ENCODE results near the gene ARL5B. TPM values are rescaled to one million over a fixed set of nuclear protein-coding genes. Genes with fewer than 3 reads are reported as not detected.

ARL5B gene
- polyA plus RNA-seq, 2 of the 4 experiments (the other 2 are of a cell fraction), result 8.8 to 24.5 TPM

GRCh38 chr10:18659819-18660535, 746 bp downstream of the ARL5B start:
- H3K4me3 ChIP-seq, result peak overlapping the region; percentile 98
- ChIA-PET CTCF (interaction anchor here (0.6 kb wide), 1 partner anchor 8 kb away, joined by 3 read pairs; no protein-coding TSS in a partner anchor), POLR2A (interaction anchor here (1.4 kb wide), 1 partner anchor 1016 kb away, joined by 3 read pairs; the partner anchor contains the start of gene STAM)
- no peak for FAIRE-seq
- H3K4me2 ChIP-seq, result peak overlapping the region; percentile 91
- no peaks in the 10 kb centered on the region for H3K9me3 ChIP-seq
- peaks cover 28% of the 10 kb centered on the region for H3K4me1 ChIP-seq
- ATAC-seq, result peak; percentile 16 to 47
- WGBS (ENCODE audit: missing lambda C conversion rate), result 2% methylated on average over 23 of the region's 23 CpGs
- peak in 1 of 2 experiments; percentile 38 for DNase-seq (ENCODE audit: low read depth in 1 of 2, low spot score in 1 of 2)
- peak overlapping the region; percentile 95 to 96 for H3K27ac ChIP-seq
- TF ChIP-seq KDM5A (IDR thresholded peaks at IDR 0.05) (peak; percentile 41; the same call in 1 of the 2 replicates), ZSCAN20 (CRISPR knock-in tag; IDR thresholded peaks at IDR 0.05) (no peak), PHF8 (IDR thresholded peaks at IDR 0.05; ENCODE audit: borderline replicate concordance, low read depth) (peak; percentile 31; the same call in 1 of the 2 replicates)

GRCh38 chr10:18660816-18661431, 1.7 kb downstream of the ARL5B start:
- ATAC-seq (no peak), DNase-seq (ENCODE audit: low read depth in 1 of 2, low spot score in 1 of 2) (no peak), FAIRE-seq (no peak)
- ChIA-PET CTCF (no interaction called here), POLR2A (no interaction called here)
- peak overlapping the region; percentile 98 for H3K4me3 ChIP-seq
- peaks cover 38% of the 10 kb centered on the region for H3K4me1 ChIP-seq
- WGBS (ENCODE audit: missing lambda C conversion rate), result 88% methylated on average over 19 of the region's 19 CpGs
- no peaks in the 10 kb centered on the region for H3K9me3 ChIP-seq
- peak overlapping the region; percentile 91 for H3K4me2 ChIP-seq
- TF ChIP-seq ESRRA (IDR thresholded peaks at IDR 0.05; ENCODE audit: borderline replicate concordance, low read length), result no peak
- TF ChIP-seq GATA3 (IDR thresholded peaks at IDR 0.05; ENCODE audit: borderline replicate concordance), result no peak
- no peak for TF ChIP-seq BHLHE40 (IDR thresholded peaks at IDR 0.05; ENCODE audit: low read depth, low read length)
- no peak for TF ChIP-seq CTCF (IDR thresholded peaks at IDR 0.05)
- TF ChIP-seq PBX3 (IDR thresholded peaks at IDR 0.05), result no peak
- no peak for TF ChIP-seq RARB (CRISPR knock-in tag; IDR thresholded peaks at IDR 0.05)
- TF ChIP-seq USF2 (IDR thresholded peaks at IDR 0.05), result no peak
- H3K27ac ChIP-seq, result peak overlapping the region in 1 of 2 experiments; percentile 39; a peak in 1 of 6 replicates

GRCh38 chr10:18664841-18665478, 5.7 kb downstream of the ARL5B start:
- Histone ChIP-seq H3K4me2 (peak overlapping the region; percentile 58), H3K4me3 (no peak overlapping the region), H3K4me1 (peaks cover 51% of the 10 kb centered on the region), H3K27ac (peak overlapping the region in 1 of 2 experiments; percentile 28; a peak in 2 of 6 replicates), H3K9me3 (no peaks in the 10 kb centered on the region)
- TF ChIP-seq GATA3 (IDR thresholded peaks at IDR 0.05; ENCODE audit: borderline replicate concordance), result no peak
- no peak for TF ChIP-seq CEBPB (IDR thresholded peaks at IDR 0.05)
- no peak for TF ChIP-seq HDAC2 (IDR thresholded peaks at IDR 0.05)
- no peak for TF ChIP-seq CHD2 (IDR thresholded peaks at IDR 0.05; ENCODE audit: low read length, partially characterized antibody)
- no peak for TF ChIP-seq RFX5 (IDR thresholded peaks at IDR 0.05)
- TF ChIP-seq POLR2AphosphoS2 (conservative IDR thresholded peaks at IDR 0.05; ENCODE audit: low read length), result no peak
- TF ChIP-seq RCOR1 (IDR thresholded peaks at IDR 0.05; ENCODE audit: low read depth, low read length), result no peak
- POLR2A ChIA-PET, result no interaction called here
- FAIRE-seq (no peak), ATAC-seq (peak in 1 of 2 experiments; percentile 59; a peak in 3 of 6 replicates), DNase-seq (ENCODE audit: low read depth in 1 of 2, low spot score in 1 of 2) (no peak)
- CTCF ChIA-PET, result no interaction called here
- 90% methylated on average over 2 of the region's 2 CpGs for WGBS (ENCODE audit: missing lambda C conversion rate)

All from A549 (cell line).